Glomerular visceral epithelial cell (primary cell): ENCODE results near the gene LINGO4.

Experiments
- DNase-seq: peaks from one replicate; pipeline ENCODE4 v3.0.0-alpha.2; 2016; ENCODE audit errors: extremely low spot score

LINGO4 gene

DNA sequence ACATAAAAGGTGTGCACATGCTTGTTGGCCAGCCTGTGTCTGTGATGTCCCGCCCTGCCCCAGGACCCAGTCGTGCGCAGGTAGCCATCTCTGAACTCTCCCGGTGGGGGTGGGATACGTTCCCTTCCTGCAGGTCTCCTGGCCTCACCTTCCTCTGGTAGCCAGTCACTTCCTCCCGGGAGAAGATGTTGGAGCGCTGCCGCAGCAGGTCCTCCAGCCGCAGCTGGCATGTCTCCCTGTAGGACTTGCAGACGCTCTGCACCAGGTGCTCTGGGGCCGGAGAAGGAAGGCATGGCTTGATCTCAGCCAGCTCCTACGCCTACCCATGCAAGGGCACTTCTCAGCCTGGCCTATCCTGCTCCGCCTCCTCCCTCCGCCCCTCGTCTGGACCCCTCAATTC is 9.2 kb upstream of the LINGO4 start:
- DNase-seq, result no peak

DNA sequence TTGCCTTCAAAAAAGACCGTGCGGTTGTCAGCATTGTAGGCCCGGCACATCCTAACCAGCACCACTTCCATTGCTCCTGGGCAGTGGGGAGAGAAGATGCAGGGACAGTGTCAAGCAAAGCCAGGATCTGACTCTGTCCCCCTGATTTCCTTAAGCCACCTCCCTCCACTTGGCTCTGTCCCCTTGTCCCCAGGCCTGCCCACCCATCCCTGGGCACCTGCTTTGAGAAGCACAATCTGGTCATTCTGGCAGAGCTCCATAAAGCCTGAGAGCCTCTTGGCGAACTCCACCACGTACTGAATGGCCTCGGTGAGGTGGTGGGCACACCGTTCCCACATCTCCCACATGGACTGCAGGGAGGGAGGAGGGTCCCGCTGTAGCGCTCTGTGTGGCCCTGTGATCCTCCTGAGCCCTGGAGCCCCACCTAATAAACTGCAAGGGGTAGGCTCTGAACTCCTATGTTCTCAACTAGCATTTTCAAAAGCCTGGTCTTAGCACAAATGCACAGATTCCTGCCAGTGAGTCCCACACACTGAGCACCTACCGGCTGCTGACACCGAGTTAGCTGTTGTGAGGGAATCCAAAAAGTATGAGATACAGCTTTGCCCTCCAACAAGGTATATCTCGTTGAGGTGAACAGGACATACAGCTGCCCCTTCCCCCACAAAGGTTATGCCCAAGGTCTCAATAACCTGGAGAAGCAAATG is 8.2 kb upstream of the LINGO4 start:
- DNase-seq, result no peak

GRCh38 chr1:151811181-151811580 is 6.0 kb upstream of the LINGO4 start:
- DNase-seq, result no peak

DNA sequence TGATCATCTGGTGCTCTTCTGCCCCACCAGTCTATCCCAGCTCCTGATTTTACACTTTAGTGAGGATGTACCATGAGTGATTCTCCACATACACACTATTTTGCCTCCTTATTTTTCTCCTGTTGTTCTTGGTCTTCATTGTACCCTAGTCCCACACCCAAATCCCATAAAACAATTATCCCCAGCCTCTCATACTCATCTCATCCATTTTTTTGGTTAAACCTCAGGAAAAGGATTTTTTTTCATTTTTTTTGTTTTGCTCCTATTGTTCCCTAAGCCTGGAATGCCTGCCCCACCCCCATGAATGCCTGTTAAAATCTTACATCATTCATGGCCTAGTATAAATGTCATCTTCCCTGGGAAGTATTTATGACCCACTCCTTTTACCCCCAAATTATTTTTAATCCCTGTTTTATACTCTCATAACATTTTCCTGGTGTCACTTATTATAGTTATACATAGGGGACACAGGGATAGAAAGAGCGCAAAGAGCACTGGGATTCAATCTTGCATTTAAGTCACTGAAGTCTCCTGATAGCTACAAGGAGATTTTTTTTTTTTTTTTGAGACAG is 4.9 kb upstream of the LINGO4 start:
- no peak for DNase-seq

DNA sequence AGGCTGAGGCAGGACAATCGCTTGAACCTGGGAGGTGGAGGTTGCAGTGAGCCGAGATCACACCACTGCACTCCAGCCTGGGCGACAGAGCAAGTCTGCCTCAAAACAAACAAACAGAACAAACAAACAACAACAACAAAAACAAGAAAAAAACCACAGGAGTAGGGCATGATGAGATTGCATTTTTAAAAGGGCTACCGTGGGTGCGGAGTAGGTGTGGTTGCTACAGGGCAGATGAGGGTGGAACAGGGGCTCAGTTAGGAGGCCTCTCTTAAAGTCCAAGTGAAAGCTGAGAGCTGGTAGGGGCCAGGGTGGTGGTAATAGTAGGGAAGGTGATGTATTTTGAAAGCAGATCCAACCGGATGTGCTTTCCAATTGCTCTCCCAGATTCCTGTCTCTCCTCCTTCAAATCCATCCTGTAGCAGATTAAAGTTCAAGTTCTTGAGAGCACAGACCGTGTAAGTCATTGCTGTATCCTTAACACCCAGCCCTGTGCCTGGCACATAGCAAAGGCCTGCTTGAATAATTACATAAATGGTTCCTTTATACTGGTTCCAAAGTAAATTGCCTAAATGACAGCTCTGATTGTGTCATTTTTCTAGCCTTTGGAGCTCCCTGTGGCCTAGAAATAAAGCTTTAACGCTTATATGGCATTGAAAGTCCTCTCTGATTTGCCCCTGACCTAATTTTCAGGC is 4.2 kb upstream of the LINGO4 start:
- DNase-seq, result no peak

DNA sequence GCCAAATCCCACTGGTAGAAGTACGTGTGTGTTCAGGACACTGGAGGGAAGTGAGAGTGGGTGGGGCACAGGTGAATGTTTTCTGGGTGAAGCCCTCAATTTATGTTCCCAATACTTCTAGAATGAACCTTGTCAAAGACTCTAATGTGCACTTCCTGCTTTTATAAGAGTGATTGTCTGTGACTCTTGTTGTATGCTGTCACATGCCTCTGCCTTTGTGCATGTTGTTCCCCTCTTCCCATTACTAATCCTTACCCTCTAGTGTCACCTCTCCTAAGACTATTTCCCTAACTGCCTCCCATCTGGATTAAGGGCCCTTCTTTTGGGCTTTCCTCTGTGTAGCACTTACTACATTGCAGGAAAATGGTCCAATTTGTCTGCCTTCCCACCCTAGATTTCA is 2.5 kb upstream of the LINGO4 start:
- no peak for DNase-seq

DNA sequence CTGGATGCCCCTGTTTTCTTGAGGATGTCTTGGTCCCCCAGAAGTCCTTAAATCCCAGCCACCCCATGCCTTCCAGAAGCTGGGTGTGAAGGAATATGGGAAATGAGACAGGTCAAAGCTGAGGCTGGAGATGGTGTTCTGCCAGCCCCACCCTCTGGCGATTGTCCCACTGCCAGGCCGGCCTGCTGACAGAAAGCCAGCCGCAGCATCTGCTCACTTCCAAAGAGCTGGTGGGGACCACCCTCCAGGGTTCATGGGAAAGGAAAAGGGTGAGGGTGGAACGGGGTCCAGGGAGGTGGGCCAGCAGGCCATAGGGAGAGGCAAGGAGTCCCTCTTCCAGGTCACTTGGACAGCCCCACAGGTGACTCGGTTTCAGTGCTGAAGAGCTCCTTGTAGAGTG is 1.9 kb upstream of the LINGO4 start:
- DNase-seq, result no peak

DNA sequence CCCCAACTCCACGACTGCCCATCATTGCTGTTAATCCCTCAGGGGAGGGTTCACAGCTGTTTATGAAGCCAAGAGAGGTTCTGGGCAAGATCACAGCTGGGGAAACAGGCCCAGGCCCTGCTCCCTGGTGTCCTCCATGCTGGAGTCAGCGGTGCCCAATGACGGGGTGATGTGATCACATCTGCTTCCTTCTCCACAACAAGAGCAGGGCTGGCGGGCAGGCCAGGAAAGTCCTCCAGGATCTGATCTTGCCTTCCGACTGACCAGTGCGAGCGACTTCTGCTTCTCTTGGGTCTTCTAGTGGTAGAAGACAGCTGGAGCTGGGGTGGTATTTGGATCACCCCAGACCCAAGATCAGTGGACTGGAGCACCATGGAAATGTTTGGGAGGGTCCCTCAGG is 951 bp upstream of the LINGO4 start:
- DNase-seq, result no peak

GRCh38 chr1:151803915-151804314 is 1.3 kb downstream of the LINGO4 start:
- no peak for DNase-seq

DNA sequence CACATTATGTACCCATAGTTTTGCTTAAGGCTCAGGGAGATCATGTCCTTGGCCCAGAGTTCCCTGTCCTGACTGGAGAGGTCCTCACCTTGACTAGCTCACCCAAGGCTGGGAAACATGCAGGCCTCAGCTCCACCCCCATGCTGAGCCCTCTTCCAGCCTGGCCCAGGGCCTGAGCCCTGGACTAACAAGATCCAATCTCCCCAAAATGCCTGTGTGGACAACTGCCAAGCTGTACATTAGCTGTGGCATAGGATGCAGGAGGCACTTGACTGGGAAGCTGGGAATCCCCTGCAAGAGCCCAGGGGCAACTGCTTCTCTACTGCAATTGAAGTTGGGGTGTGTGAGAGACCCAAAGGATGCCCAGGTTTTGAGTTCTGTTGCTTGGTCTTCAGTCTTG is 2.1 kb downstream of the LINGO4 start:
- no peak for DNase-seq

DNA sequence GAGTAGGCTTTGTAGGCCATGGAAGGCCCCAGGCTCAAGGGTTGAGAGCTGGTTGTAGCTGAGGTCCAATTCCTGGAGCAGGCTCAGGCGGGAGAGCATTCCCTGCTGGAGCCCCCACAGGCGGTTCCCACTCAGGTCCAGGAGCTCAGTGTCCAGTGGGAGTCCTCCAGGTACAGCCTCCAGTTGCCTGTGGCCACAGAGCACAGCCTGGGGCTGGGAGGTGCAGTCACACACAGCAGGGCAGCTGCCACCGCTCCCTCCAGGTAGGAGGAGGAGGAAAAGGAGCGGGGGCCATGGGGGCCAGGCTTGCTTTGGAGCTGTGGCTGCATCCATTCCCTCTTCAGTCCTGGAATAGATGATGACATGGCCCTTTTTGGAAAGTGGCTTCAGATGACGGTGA is 2.8 kb downstream of the LINGO4 start:
- DNase-seq, result no peak

DNA sequence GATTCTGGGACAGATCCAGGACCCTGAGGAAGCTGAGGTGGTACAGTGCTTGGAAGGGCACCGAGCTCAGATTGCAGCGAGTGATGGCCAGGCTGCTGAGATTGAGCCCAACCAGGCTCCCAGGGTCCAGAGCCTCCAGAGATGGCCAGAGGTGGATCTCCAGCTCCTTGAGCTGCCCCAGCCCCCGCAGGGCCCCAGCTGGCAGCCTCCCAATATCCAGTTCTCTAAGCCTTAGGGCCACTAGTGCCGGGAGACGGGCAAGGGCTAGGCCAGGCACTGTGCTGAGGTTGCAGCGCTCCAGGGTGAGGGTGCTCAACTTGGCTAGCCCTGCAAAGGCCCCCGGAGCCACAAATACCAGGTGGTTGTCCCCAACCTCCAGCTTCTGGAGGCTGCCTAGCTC is 3.4 kb downstream of the LINGO4 start:
- DNase-seq, result no peak

- no peak for DNase-seq
Measured at GRCh38 chr1:151801310-151801820, 3.9 kb downstream of the LINGO4 start.

DNA sequence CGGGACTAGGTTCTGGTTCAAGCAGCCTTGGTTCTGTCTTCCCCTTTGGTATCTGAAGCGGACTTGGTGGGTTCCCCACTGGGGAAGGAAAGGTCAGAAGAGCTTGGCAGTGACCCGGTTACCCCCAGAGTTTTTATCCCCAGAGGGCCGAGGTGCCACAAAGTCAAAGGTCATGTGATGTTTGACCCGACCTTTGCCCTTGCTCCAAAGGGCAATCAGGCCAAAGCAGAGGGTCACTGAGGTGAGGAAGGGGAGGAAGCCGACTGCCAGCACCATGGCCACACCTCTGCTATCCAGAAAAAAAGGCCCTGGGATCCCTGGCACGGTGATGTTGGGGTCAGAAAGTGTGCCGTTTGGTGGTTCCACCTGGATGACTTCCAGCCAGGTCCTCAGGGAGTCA is 4.4 kb downstream of the LINGO4 start:
- no peak for DNase-seq

DNA sequence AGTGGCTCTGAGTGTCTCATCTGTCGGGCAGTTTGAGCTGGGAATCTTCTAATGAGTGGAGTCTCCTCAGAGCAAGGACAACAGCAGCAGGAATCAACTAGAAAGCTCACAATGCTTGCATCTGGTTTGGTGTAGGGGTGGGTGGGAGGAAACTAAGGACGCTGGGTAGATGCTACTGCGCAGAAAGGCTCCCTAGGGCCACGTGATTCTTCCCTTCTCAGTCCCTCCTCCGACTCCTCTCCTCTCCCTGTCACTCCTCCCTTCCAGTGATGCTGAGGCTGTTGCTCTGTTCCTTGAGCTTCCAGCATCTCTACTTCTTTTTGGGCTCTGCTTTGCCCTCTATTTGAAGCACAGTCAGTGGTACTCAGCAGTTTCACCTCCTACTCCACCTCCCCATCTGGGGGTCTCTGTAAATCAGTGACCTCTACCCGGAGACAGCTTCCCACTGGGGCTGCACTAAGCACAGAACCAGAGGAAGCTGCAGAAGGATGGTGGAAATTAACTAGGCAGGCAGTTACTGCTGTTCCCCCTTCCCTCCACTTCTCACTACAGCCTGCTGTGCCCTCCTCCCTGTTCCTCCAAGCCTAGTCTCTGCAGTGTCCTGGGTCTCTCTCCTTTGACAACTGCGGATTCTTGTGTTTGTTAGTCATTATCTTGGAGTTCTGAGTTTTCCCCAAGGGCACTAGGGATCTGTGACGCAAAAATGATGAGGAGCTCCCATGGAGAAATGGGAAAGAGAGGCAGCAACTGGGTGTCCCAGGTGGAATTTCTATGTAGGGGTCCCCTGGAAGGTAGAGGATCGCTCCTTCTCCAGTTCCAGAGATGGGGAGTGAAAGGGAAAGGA is 5.8 kb downstream of the LINGO4 start:
- no peak for DNase-seq

GRCh38 chr1:151798571-151798970 is 6.6 kb downstream of the LINGO4 start:
- DNase-seq, result no peak

GRCh38 chr1:151790940-151791651 is 14.1 kb downstream of the LINGO4 start:
- DNase-seq, result peak; percentile 24

DNA sequence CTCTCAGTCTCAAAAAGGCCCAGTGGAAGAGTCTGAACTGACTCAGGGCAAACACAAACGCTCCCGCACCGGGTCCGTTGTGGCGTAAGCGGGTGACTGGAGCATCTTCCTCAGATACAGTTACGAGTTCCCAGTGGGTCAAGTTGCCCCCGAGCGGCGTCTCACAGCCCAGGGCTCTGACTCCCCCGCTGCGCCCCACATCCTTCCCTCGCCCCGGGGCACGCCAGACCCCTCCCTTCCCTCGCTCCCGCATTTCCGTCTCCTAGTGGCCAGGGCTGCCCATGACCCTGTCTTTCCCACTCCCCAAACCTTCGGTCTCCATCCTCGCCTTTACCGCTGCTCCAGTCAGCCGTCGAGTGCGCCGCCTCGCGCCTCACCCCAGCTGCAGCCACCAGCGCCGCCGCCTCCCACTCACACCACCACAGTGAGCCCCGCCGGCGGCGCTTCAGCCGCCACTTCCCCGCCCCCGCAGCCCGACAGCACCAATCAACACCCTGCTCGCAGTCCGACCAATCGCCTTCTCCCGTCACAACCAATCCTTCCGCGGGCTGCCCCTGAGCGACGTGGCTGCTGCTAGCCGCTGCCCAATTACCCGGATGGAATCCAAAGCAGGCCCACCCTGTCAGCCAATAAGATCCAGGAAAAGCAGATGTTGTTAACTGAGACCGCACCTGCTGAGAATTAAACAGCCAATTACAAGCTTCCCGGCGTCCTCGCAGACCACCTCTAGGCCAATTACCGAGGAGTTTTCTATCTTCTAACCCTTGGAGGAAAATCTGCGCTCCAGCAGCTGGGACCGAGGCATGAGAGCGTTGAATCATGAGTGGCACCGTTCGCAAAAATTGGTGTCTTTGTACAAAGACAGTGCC is 14.9 kb downstream of the LINGO4 start, which contains the start of gene TDRKH:
Gene TDRKH, minus strand, starts transcription at position 430 of the 869 bp plus-strand sequence. CDS start 7,478 bp downstream, outside the sequence.
- DNase-seq, result peak; percentile 100

DNA sequence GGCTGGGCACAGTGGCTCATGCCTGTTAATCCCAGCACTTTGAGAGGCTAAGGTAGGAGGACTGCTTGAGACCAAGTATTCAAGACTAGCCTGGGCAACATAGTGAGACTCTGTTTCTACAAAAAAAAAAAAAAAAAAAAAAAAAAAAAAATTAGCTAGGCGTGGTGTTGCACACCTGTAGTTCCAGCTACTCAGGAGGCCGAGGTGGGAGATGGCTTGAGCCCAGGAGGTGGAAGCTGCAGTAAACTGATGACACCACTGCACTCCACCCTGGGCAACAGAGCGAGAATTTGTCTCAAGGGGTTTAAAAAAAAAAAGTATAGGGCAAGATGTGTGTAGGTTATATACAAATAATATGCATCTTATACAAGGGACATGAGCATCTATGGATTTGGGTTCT is 17.5 kb downstream of the LINGO4 start:
- no peak for DNase-seq

DNA sequence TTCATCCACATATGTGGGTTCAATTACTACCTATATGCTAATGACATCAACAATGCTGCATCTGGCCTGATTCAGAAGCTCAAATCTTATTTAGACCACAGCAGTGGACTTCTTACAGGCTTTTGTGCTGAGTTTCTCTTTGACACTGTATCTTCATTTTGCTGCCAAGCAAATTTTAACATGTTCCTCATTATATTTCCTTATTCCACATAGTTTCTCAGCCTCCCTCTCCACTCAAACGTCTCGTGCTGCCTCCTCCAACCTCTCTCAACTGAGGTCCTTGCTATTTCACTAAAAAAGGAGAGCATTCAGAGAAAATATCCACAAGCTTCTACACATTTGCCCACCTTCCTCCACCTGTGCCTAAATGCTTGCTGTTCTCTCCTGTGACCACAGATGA is 21.4 kb downstream of the LINGO4 start:
- DNase-seq, result no peak
